ENCODE data around the gene MICA. TPM values are rescaled to one million over a fixed set of nuclear protein-coding genes. Genes with fewer than 3 reads are reported as not detected.
"Not testable (repeated sequence)": the region's sequence is repeated elsewhere in the genome, so short reads cannot be mapped to it uniquely, and the experiment has no call there.

Gene MICA
- total RNA-seq, 1 donor from 2014 or later: 56.3 TPM

GRCh38 chr6:31381666-31382065 lies 21.7 kb upstream of the MICA start:
- H3K27me3 Mint-ChIP-seq (ENCODE audit: low read depth): peaks cover 44% of the 10 kb centered on the region
- H3K36me3 Mint-ChIP-seq (ENCODE audit: low read depth): no peaks in the 10 kb centered on the region
- H3K4me3 Mint-ChIP-seq (ENCODE audit: unreplicated experiment): no peak overlapping the region

GRCh38 chr6:31383149-31383548 lies 20.2 kb upstream of the MICA start:
- no peak overlapping the region for H3K4me3 Mint-ChIP-seq (ENCODE audit: unreplicated experiment)
- no peaks in the 10 kb centered on the region for H3K9me3 Mint-ChIP-seq (ENCODE audit: low read depth)
- no peak for DNase-seq (ENCODE audit: low spot score)
- no peaks in the 10 kb centered on the region for H3K36me3 Mint-ChIP-seq (ENCODE audit: low read depth)
- TF ChIP-seq CTCF (IDR thresholded peaks at IDR 0.05): no peak
- no peak overlapping the region for H3K27ac Mint-ChIP-seq (ENCODE audit: unreplicated experiment)
- peaks cover 37% of the 10 kb centered on the region for H3K27me3 Mint-ChIP-seq (ENCODE audit: low read depth)
- H3K4me1 Mint-ChIP-seq (ENCODE audit: low read depth): peaks cover 4% of the 10 kb centered on the region

More at GRCh38 chr6:31381666-31382065, 21.7 kb upstream of the MICA start:
- peaks cover 4% of the 10 kb centered on the region for H3K4me1 Mint-ChIP-seq (ENCODE audit: low read depth)
- H3K27ac Mint-ChIP-seq (ENCODE audit: unreplicated experiment): no peak overlapping the region
- no peak for DNase-seq (ENCODE audit: low spot score)
- no peaks in the 10 kb centered on the region for H3K9me3 Mint-ChIP-seq (ENCODE audit: low read depth)
- no peak for TF ChIP-seq CTCF (IDR thresholded peaks at IDR 0.05)

GRCh38 chr6:31385041-31385440 lies 18.4 kb upstream of the MICA start:
- H3K4me1 Mint-ChIP-seq (ENCODE audit: low read depth): peaks cover 4% of the 10 kb centered on the region
- H3K27me3 Mint-ChIP-seq (ENCODE audit: low read depth): peaks cover 21% of the 10 kb centered on the region
- H3K36me3 Mint-ChIP-seq (ENCODE audit: low read depth): no peaks in the 10 kb centered on the region
- H3K4me3 Mint-ChIP-seq (ENCODE audit: unreplicated experiment): no peak overlapping the region
- no peak for TF ChIP-seq CTCF (IDR thresholded peaks at IDR 0.05)
- no peak overlapping the region for H3K27ac Mint-ChIP-seq (ENCODE audit: unreplicated experiment)
- no peaks in the 10 kb centered on the region for H3K9me3 Mint-ChIP-seq (ENCODE audit: low read depth)
- DNase-seq (ENCODE audit: low spot score): no peak

GRCh38 chr6:31386099-31386498 lies 17.3 kb upstream of the MICA start:
- Mint-ChIP-seq H3K4me1 (ENCODE audit: low read depth) (peaks cover 4% of the 10 kb centered on the region), H3K36me3 (ENCODE audit: low read depth) (no peaks in the 10 kb centered on the region), H3K9me3 (ENCODE audit: low read depth) (no peaks in the 10 kb centered on the region), H3K27ac (ENCODE audit: unreplicated experiment) (no peak overlapping the region), H3K4me3 (ENCODE audit: unreplicated experiment) (no peak overlapping the region), H3K27me3 (ENCODE audit: low read depth) (peaks cover 13% of the 10 kb centered on the region)
- TF ChIP-seq CTCF (IDR thresholded peaks at IDR 0.05): no peak
- no peak for DNase-seq (ENCODE audit: low spot score)

- Mint-ChIP-seq H3K27ac (ENCODE audit: unreplicated experiment) (no peak overlapping the region), H3K36me3 (ENCODE audit: low read depth) (no peaks in the 10 kb centered on the region), H3K9me3 (ENCODE audit: low read depth) (no peaks in the 10 kb centered on the region), H3K4me1 (ENCODE audit: low read depth) (peaks cover 4% of the 10 kb centered on the region), H3K4me3 (ENCODE audit: unreplicated experiment) (no peak overlapping the region), H3K27me3 (ENCODE audit: low read depth) (peaks cover 7% of the 10 kb centered on the region)
- no peak for DNase-seq (ENCODE audit: low spot score)
- TF ChIP-seq CTCF (IDR thresholded peaks at IDR 0.05): no peak
Measured at GRCh38 chr6:31386977-31387376, 16.4 kb upstream of the MICA start.

- not testable (repeated sequence) for H3K9me3 Mint-ChIP-seq (ENCODE audit: low read depth); H3K4me1 Mint-ChIP-seq (ENCODE audit: low read depth); H3K36me3 Mint-ChIP-seq (ENCODE audit: low read depth); H3K27ac Mint-ChIP-seq (ENCODE audit: unreplicated experiment); DNase-seq (ENCODE audit: low spot score); H3K4me3 Mint-ChIP-seq (ENCODE audit: unreplicated experiment); H3K27me3 Mint-ChIP-seq (ENCODE audit: low read depth)
Measured at GRCh38 chr6:31388916-31389801, 14.2 kb upstream of the MICA start.

GRCh38 chr6:31389802-31390132 lies 13.6 kb upstream of the MICA start:
- not testable (repeated sequence) for H3K27me3 Mint-ChIP-seq (ENCODE audit: low read depth); H3K9me3 Mint-ChIP-seq (ENCODE audit: low read depth); H3K27ac Mint-ChIP-seq (ENCODE audit: unreplicated experiment); H3K4me3 Mint-ChIP-seq (ENCODE audit: unreplicated experiment); H3K36me3 Mint-ChIP-seq (ENCODE audit: low read depth); DNase-seq (ENCODE audit: low spot score); H3K4me1 Mint-ChIP-seq (ENCODE audit: low read depth)
